Subcutaneous adipose tissue (tissue), 4 donors: ENCODE data around the gene RCAN2. TPM values are rescaled to one million over a fixed set of nuclear protein-coding genes. Genes with fewer than 3 reads are reported as not detected.

Source experiments
- CTCF ChIP-seq: fragments of 450-650 bp; IDR thresholded peaks from one replicate; pipeline ENCODE4 v1.5.1; 2016; ENCODE audit warnings: low read depth, mild to moderate bottlenecking, control low read depth, antibody characterized with exemption, moderate library complexity
- total RNA-seq, 4 donors: library from RNA; depleted of rRNA; stranded (reverse); fragments of >200 nt; gene quantifications; one replicate each; pipeline ENCODE4 v1.1.0, GENCODE V29; 2016

Gene RCAN2
- total RNA-seq, 4 donors from 2014 or later, result 8.8 to 17.2 (median 13.7) TPM

GRCh38 chr6:46340246-46340645, 151.0 kb downstream of the RCAN2 start:
- TF ChIP-seq CTCF, result no peak

- no peak for TF ChIP-seq CTCF
Observed at GRCh38 chr6:46338131-46338530, 153.1 kb downstream of the RCAN2 start.

- TF ChIP-seq CTCF, result no peak
Observed at GRCh38 chr6:46334442-46334841, 156.8 kb downstream of the RCAN2 start.

GRCh38 chr6:46333481-46333880, 157.8 kb downstream of the RCAN2 start:
- TF ChIP-seq CTCF, result no peak

GRCh38 chr6:46331461-46331860, 159.8 kb downstream of the RCAN2 start:
- TF ChIP-seq CTCF, result no peak

GRCh38 chr6:46329568-46329967, 161.7 kb downstream of the RCAN2 start:
- no peak for TF ChIP-seq CTCF

GRCh38 chr6:46327779-46328178, 163.5 kb downstream of the RCAN2 start:
- no peak for TF ChIP-seq CTCF
